Muscle layer of colon (tissue), 2 donors: ENCODE measurements around the gene VWCE.

ENCODE experiments used
- H3K27ac ChIP-seq: one replicate; pipeline ENCODE4 v1.7.0; 2013; ENCODE audit warnings: low read depth, mild to moderate bottlenecking, low read length, moderate library complexity
- H3K27me3 ChIP-seq, 2 donors: one replicate each; pipeline ENCODE4 v1.7.0; 2013; ENCODE audit warnings: low read length in 2 of 2, mild to moderate bottlenecking in 2 of 2; ENCODE audit not compliant: insufficient read depth in 2 of 2, control insufficient read depth in 1 of 2
- H3K36me3 ChIP-seq: one replicate; pipeline ENCODE4 v1.7.0; 2013; ENCODE audit warnings: mild to moderate bottlenecking, low read length; ENCODE audit not compliant: insufficient read depth
- H3K4me1 ChIP-seq: one replicate; pipeline ENCODE4 v1.7.0; 2013; ENCODE audit warnings: mild to moderate bottlenecking, low read length; ENCODE audit not compliant: insufficient read depth
- H3K4me3 ChIP-seq, 2 donors: one replicate each; pipeline ENCODE4 v1.7.0; 2013; ENCODE audit warnings: low read length in 2 of 2, low read depth in 1 of 2, mild to moderate bottlenecking in 1 of 2, moderate library complexity in 1 of 2
- H3K9ac ChIP-seq: one replicate; pipeline ENCODE4 v1.7.0; 2013; ENCODE audit warnings: low read length
- H3K9me3 ChIP-seq: one replicate; pipeline ENCODE4 v1.7.0; 2013; ENCODE audit warnings: mild to moderate bottlenecking, low read length
- donor health status: abdominal sarcoma.
- donor health status: Adenocarcinoma of cecum.

The VWCE gene

DNA sequence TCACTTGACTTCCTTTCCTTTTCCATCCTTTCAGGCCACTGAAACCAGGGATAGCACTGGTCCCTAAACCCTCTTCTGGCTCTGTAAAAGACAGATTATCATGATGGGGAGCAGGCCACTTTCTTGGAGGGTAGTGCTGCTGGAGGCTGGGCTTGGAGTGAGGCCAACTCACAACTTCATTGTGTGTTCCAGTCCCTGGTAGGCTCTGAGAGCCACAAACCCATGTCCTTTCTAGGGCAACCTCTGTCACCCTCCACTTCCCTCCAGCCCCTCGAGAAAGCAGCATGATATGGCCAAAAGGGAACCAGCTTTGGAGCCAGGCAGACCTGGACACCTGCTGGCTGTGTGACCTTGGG lies 40.2 kb upstream of the VWCE start:
- H3K4me3 ChIP-seq: no peak overlapping the region
- no peaks in the 10 kb centered on the region for H3K36me3 ChIP-seq
- peaks cover 25% of the 10 kb centered on the region for H3K4me1 ChIP-seq
- H3K9me3 ChIP-seq: no peaks in the 10 kb centered on the region
- H3K9ac ChIP-seq: no peak overlapping the region
- H3K27me3 ChIP-seq: no peaks in the 10 kb centered on the region
- H3K27ac ChIP-seq: no peak overlapping the region

DNA sequence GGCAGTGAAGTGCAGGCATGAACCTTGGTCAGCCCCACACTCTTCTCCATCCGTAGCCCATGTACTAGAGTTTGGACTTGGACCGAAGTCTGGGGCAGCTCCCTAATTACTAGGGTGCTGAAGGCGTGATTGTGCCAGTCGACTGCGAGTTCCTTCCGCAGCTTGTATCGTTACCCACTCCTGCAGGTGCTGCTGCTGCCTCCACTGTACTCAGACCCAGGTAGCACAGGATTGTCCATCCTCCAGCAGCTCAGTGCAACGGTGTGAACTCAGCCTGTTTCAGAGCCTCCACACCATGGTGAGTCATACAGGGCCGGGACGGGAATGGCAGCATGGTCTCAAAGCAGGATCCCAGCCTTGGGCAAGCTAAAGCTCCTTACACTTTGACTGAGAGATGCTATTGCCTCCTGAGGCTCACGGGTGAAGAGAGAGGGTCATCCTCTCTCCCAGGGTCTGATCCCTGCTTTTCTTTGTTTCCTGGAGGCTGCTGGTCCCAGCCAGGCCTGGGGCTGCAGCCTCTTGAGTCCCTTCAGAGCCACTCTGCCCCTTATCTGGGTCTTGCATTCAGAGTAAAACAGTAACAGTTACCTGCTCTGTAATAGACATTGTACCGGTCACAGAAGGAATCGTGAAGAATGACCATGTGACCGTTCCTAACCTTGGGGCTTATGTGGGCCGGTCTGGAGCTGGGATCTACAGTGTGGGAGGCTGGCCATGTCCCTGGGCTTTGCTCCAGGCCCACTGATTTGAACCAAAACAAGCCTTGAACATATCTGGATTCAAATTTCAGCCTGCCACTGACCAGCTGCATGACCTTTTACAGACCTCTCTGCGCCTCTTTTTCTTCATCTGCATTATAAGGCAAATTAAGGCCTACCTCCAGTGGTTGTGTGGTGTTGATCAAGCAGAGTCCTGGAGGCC lies 39.6 kb upstream of the VWCE start:
- Histone ChIP-seq H3K36me3 (peaks cover 2% of the 10 kb centered on the region), H3K27ac (no peak overlapping the region), H3K4me3 (no peak overlapping the region), H3K4me1 (peaks cover 25% of the 10 kb centered on the region), H3K9ac (no peak overlapping the region), H3K9me3 (no peaks in the 10 kb centered on the region), H3K27me3 (no peaks in the 10 kb centered on the region)

DNA sequence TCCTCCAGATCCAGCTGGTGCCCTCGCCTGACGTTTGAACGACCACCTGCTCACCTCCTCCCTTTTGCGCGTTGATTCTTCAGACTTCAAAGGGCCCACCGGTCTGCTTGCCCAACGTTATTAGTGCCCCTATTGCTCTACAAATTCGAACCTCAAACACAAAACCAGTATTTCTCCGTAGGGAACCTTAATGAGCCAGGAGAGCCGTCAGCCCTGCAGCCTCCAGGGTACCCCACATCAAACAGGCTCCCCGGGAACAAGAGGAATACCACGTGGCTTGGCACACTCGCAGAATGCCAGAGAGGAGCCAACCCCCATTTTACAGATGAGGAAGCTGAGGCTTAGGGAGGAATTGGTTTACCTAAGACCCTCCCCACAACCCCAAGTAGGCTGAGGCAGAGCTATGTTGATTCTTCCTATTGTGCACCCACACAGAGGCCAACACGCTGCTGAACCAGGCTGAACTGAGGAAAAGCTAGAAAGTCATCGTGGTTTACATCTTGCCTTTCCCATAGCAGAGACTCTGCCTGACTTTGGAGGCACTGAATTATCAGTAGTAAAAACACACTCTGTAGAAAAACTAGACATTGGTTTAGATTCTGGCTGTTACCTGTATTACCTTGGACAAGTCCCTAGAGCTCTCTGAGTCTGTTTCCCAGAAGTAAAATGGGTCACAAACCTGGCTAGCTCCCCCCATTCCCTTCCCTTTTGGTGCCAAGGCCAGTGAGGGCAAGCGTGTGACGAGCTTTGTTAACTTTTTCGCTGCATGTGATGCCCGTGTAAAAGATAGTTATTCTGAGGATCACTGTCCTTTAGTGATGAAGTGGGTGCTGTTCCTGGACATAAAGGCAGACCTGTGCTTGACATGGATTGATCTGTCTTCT lies 38.7 kb upstream of the VWCE start:
- Histone ChIP-seq H3K4me1 (peaks cover 25% of the 10 kb centered on the region), H3K4me3 (peak overlapping the region; percentile 89 to 100), H3K36me3 (peaks cover 11% of the 10 kb centered on the region), H3K27ac (peak overlapping the region; percentile 98), H3K9me3 (no peaks in the 10 kb centered on the region), H3K27me3 (no peaks in the 10 kb centered on the region), H3K9ac (peak overlapping the region; percentile 93)

DNA sequence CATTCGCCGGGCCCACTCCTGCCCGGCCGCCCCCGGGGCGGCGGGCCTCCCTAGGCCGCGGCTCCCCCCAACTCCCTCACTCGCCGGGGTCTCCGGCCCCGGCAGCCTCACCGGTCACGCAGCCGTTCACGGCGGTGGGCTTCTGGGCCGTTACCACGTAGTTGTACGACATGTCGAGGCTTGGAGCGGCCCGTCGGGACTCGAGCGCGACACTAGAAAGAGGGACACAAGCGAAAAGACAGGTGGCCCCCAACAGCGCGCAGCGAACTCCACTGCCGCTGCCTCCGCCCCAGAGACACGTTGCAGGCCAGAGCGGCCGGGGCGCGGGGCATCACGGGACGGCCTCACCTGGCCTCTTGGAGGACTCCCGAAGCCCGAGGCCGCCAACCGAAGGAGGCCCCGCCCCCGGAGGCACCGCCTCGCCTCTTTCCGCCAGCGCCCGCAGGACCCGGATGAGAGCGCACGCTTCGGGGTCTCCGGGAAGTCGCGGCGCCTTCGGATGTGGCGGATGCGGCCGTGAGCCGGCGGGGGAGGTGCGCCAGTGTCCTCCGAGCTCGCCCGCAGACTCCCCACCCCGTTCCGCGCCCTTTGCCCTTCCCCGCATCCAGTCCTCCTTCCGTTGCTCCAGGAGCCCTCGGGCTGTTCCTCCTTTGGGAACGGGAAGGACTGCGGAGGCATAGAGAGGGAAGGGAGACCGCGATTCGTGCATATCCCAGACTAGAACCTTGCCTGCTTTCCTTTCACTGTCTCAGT lies 37.9 kb upstream of the VWCE start, which contains the start of the genes DDB1 and TKFC:
Gene DDB1 (minus strand): TSS at position 309 of the 753 bp plus-strand sequence. CDS start 137 bp downstream, at position 172.
Gene TKFC (plus strand): TSS at position 432 of the 753 bp plus-strand sequence. CDS start 1,501 bp downstream, outside the sequence.
- Histone ChIP-seq H3K9me3 (no peaks in the 10 kb centered on the region), H3K9ac (peak within 1 kb of the TSS; percentile 93), H3K4me1 (peaks cover 25% of the 10 kb centered on the region), H3K36me3 (peaks cover 11% of the 10 kb centered on the region), H3K27ac (peak within 1 kb of the TSS; percentile 98), H3K27me3 (no peaks in the 10 kb centered on the region), H3K4me3 (peak within 1 kb of the TSS; percentile 89 to 100)

DNA sequence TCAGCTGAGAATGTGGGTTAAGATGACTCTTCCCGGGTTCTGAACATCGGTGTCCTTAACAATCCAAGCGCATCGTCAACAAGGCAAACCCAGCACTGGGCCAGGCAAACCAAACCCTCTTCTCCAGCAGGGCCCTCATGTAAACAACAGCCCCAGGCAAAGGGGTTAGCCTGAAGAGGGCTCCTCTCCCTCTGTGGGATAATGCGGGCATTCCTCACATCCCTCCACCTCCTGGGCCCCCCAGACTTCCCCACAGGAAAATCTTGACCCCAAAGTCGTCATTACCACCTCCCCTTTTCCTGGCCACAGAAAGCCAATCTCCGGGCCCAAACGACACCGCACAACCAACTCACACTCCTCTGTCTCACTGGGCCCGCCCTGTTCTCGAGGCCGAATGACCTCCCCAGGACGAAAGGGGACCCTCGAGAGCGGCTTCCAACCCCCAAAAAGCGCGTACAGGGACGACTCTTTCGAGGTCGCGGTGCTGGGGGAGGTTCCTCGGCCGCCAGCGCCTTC lies 37.2 kb upstream of the VWCE start:
- H3K4me3 ChIP-seq: peak overlapping the region; percentile 89 to 100
- peak overlapping the region; percentile 98 for H3K27ac ChIP-seq
- peaks cover 25% of the 10 kb centered on the region for H3K4me1 ChIP-seq
- no peaks in the 10 kb centered on the region for H3K9me3 ChIP-seq
- H3K9ac ChIP-seq: peak overlapping the region; percentile 62
- H3K36me3 ChIP-seq: peaks cover 17% of the 10 kb centered on the region
- no peaks in the 10 kb centered on the region for H3K27me3 ChIP-seq

DNA sequence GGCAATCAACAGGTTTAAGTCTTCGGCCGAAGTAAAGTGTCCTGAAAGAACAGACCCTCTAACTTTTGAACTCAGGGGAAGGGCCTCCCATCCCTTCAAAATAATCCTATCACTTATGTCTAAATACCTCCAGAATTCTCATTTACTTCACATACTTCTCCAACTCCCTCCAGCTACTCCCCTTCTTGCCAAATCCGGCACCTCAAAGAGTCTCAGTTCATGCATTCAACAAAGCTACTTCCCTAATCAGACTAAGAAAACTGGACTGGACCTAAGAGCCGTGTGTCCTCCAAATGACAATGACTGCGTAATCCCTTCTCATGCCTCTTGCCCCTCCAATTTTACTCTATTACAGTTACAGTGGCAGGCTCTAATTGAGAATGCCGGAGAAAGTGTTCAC lies 36.5 kb upstream of the VWCE start:
- Histone ChIP-seq H3K27ac (no peak overlapping the region), H3K9me3 (no peaks in the 10 kb centered on the region), H3K9ac (peak overlapping the region; percentile 62), H3K27me3 (no peaks in the 10 kb centered on the region), H3K4me1 (peaks cover 25% of the 10 kb centered on the region), H3K4me3 (peak overlapping the region in 1 of 2 donors; percentile 89), H3K36me3 (peaks cover 22% of the 10 kb centered on the region)

DNA sequence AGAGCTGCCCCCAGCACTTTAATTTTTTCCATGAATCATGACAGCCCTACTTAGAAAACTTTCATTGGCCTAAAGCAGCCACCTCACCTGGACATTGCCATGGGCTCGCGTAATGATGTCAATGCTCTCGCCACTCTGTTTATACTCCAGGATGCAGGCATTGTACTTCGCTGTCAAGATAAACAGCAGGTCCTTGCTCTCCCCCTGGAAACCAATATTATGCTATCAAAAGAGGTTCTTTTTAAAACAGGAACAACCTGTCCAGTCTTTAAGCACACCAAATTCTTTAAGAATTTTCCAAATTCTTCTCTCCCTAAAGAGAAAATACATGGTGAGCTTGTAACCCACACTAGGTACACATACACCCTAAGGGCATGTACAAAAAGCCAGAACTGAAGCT lies 34.8 kb upstream of the VWCE start:
- Histone ChIP-seq H3K4me1 (peaks cover 20% of the 10 kb centered on the region), H3K9me3 (no peaks in the 10 kb centered on the region), H3K27me3 (no peaks in the 10 kb centered on the region), H3K4me3 (no peak overlapping the region), H3K27ac (no peak overlapping the region), H3K36me3 (peaks cover 39% of the 10 kb centered on the region), H3K9ac (no peak overlapping the region)

DNA sequence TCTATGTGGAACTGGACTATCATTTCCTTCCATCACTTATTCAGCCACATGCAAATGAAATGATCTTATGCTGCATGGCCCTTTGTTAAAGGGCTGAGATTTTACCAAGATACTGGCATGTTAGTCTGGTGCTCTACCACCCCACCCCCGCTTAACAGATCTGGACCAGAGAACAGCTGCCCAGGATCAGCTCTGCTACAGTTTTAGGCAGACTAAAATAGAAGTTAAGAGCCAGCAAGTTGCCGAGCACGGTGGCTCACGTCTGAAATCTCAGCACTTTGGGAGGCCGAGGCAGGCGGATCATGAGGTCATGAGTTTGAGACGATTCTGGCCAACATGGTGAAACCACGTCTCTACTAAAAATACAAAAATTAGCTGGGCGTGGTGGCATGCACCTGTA lies 33.2 kb upstream of the VWCE start:
- no peak overlapping the region for H3K27ac ChIP-seq
- H3K4me1 ChIP-seq: peaks cover 14% of the 10 kb centered on the region
- H3K27me3 ChIP-seq: no peaks in the 10 kb centered on the region

DNA sequence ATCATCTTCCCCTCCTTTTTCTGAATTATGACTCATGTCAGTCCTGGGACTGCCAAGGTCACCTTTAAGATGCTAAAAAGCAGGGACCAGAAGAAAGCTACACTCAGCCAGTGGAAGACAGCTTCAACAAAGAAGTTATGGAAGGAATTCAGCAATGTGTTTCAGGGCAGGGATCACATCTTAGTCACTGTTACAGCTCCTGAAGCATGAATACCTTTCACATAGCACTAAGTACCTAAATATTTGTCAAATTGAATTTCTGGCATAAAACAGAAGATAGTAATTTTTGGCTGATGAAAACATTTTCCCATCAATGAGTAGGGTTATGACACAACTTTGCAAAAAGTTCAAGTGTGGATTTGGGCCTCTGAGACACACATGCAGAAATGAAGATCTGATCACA lies 32.6 kb upstream of the VWCE start:
- Histone ChIP-seq H3K4me3 (no peak overlapping the region), H3K27me3 (no peaks in the 10 kb centered on the region), H3K9me3 (no peaks in the 10 kb centered on the region), H3K27ac (no peak overlapping the region), H3K9ac (no peak overlapping the region), H3K36me3 (peaks cover 58% of the 10 kb centered on the region), H3K4me1 (peaks cover 14% of the 10 kb centered on the region)

More for the DNA sequence above, 33.2 kb upstream of the VWCE start:
- Histone ChIP-seq H3K36me3 (peaks cover 52% of the 10 kb centered on the region), H3K4me3 (no peak overlapping the region), H3K9me3 (no peaks in the 10 kb centered on the region), H3K9ac (no peak overlapping the region)

DNA sequence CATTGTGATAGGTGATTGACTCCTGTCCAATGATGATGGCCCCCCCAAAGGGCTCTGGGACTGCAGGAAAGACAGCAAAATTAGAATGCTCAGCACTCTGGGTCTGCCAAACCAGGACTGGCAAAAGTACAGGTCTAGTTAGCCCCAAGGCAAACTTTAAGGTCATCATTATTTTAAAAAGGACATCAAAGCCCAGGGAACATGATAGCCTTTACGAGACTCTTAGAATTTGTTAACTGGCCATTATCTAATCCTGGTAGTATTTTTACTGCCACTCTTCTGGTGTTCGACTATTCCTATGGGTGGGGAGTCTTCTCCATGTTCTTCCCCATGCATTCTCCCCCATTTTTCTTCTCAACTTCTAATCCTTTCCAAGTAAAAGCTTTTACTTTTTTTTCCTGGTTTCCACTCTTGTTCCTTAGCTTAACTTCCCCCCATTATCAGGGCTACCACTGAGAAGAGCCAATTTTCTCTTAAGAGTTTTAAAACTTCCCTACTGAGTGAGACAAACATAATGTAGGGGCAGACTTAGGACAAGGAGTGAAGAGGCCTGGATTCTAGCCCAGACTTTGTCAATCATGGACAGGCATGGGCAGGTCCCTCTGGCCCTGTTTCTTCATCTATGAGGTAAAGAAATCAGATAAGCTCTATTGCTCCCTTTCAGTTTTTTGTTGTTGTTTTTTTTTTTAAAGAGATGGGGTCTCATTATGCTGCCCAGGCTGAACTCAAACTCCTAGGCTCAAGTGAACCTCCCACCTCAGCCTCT lies 30.7 kb upstream of the VWCE start:
- peaks cover 75% of the 10 kb centered on the region for H3K36me3 ChIP-seq
- no peak overlapping the region for H3K9ac ChIP-seq
- no peak overlapping the region for H3K27ac ChIP-seq
- H3K9me3 ChIP-seq: no peaks in the 10 kb centered on the region
- H3K27me3 ChIP-seq: no peaks in the 10 kb centered on the region
- no peaks in the 10 kb centered on the region for H3K4me1 ChIP-seq
- no peak overlapping the region for H3K4me3 ChIP-seq
